IMR-90 (cell line): ENCODE measurements around the gene SHB. TPM values are rescaled to one million over a fixed set of nuclear protein-coding genes. Genes with fewer than 3 reads are reported as not detected.

ENCODE experiments used
- ATAC-seq: fragments of 200-7000 bp; cut with Tn5 transposase; 2 replicates; pipeline ENCODE4 v1.9.1; 2020; ENCODE audit warnings: low read depth, mild to moderate bottlenecking, moderate library complexity
- BruUV-seq: library from RNA; stranded (reverse); fragments of 400-500 nt; replicated peaks from 2 replicates; lab custom pipeline; 2021; lab: Mats Ljungman, UMichigan
- CTCF ChIA-PET: fragments of 300-600 bp; formaldehyde crosslinking; extraction: SDS; loops from one replicate; lab custom pipeline; 2021; ENCODE audit warnings: antibody characterized with exemption; lab: Yijun Ruan, JAX
- POLR2A ChIA-PET: fragments of 300-600 bp; sonication (Branson Sonifier 250); formaldehyde crosslinking; loops from one replicate; lab custom pipeline; 2022; ENCODE audit warnings: antibody characterized with exemption; ENCODE audit not compliant: unreplicated experiment; lab: Charles Lee
- DNase-seq: peaks from one replicate; pipeline ENCODE4 v3.0.0; 2013
- H2AFZ ChIP-seq: replicated peaks from 2 replicates; pipeline ENCODE3; 2013; ENCODE audit warnings: low read length, mild to moderate bottlenecking; ENCODE audit not compliant: poor library complexity
- H2AK5ac ChIP-seq: 2 replicates; pipeline ENCODE4 v1.6.1; 2013; ENCODE audit warnings: low read depth, low read length, inconsistent platforms
- H2AK9ac ChIP-seq: replicated peaks from 2 replicates; pipeline ENCODE3; 2013; ENCODE audit warnings: mild to moderate bottlenecking, low read depth, low read length, moderate library complexity; ENCODE audit not compliant: poor library complexity
- H2BK120ac ChIP-seq: 2 replicates; pipeline ENCODE4 v1.6.1; 2013; ENCODE audit warnings: low read depth, low read length, inconsistent platforms
- H2BK15ac ChIP-seq: 3 replicates; pipeline ENCODE4 v1.6.1; 2013; ENCODE audit warnings: low read depth, low read length, inconsistent platforms
- H2BK20ac ChIP-seq: 2 replicates; pipeline ENCODE4 v1.6.1; 2013; ENCODE audit warnings: low read depth, mild to moderate bottlenecking, inconsistent platforms, low read length, moderate library complexity
- H2BK5ac ChIP-seq: 2 replicates; pipeline ENCODE4 v1.6.1; 2013; ENCODE audit warnings: mild to moderate bottlenecking, low read depth, low read length, inconsistent platforms; ENCODE audit not compliant: poor library complexity, severe bottlenecking
- H3K14ac ChIP-seq: replicated peaks from 2 replicates; pipeline ENCODE4 v1.6.1; 2013; ENCODE audit warnings: low read depth, low read length, inconsistent platforms
- H3K18ac ChIP-seq: 2 replicates; pipeline ENCODE4 v1.6.1; 2013; ENCODE audit warnings: low read depth, low read length, control low read depth
- H3K23ac ChIP-seq: 2 replicates; pipeline ENCODE4 v1.6.1; 2013; ENCODE audit warnings: low read depth, low read length, inconsistent platforms
- H3K27ac ChIP-seq: 2 replicates; pipeline ENCODE4 v1.5.1; 2013; ENCODE audit warnings: mild to moderate bottlenecking, control low read depth, low read length; ENCODE audit not compliant: insufficient read depth
- H3K27me3 ChIP-seq: 2 replicates; pipeline ENCODE4 v1.6.1; 2013; ENCODE audit warnings: low read length; ENCODE audit not compliant: control insufficient read depth, insufficient read depth
- H3K36me3 ChIP-seq: 2 replicates; pipeline ENCODE4 v1.6.1; 2013; ENCODE audit warnings: low read length, mixed read lengths; ENCODE audit not compliant: control insufficient read depth, insufficient read depth
- H3K4ac ChIP-seq: 2 replicates; pipeline ENCODE4 v1.6.1; 2013; ENCODE audit warnings: low read depth, low read length, inconsistent platforms
- H3K4me1 ChIP-seq: 2 replicates; pipeline ENCODE4 v1.6.1; 2013; ENCODE audit warnings: low read length, mixed read lengths; ENCODE audit not compliant: control insufficient read depth, insufficient read depth
- H3K4me2 ChIP-seq: 2 replicates; pipeline ENCODE4 v1.6.1; 2013; ENCODE audit warnings: low read depth, mild to moderate bottlenecking, control low read depth, low read length, moderate library complexity
- H3K4me3 ChIP-seq: 2 replicates; pipeline ENCODE4 v1.5.1; 2013; ENCODE audit warnings: low read depth, mild to moderate bottlenecking, control low read depth, low read length, moderate library complexity; ENCODE audit not compliant: insufficient read depth
- H3K56ac ChIP-seq: 2 replicates; pipeline ENCODE4 v1.6.1; 2013; ENCODE audit warnings: low read length, inconsistent platforms; ENCODE audit not compliant: insufficient read depth; ENCODE audit errors: extremely low read depth
- H3K79me1 ChIP-seq, 2 experiments: 2 replicates each; pipeline ENCODE4 v1.6.1; 2013; ENCODE audit warnings: low read length in 2 of 2, inconsistent platforms in 1 of 2, low read depth in 1 of 2
- H3K9ac ChIP-seq: 2 replicates; pipeline ENCODE4 v1.6.1; 2013; ENCODE audit warnings: low read depth, low read length, control low read depth
- H3K9me1 ChIP-seq: 2 replicates; pipeline ENCODE4 v1.6.1; 2013; ENCODE audit warnings: low read length, inconsistent platforms; ENCODE audit not compliant: insufficient read depth
- H3K9me3 ChIP-seq: 2 replicates; pipeline ENCODE4 v1.6.1; 2013; ENCODE audit warnings: low read length; ENCODE audit not compliant: control insufficient read depth, insufficient read depth
- H4K20me1 ChIP-seq: 2 replicates; pipeline ENCODE4 v1.6.1; 2013; ENCODE audit warnings: low read length, inconsistent platforms; ENCODE audit not compliant: insufficient read depth
- H4K5ac ChIP-seq: 2 replicates; pipeline ENCODE4 v1.6.1; 2013; ENCODE audit warnings: mild to moderate bottlenecking, low read depth, low read length, control low read depth
- H4K8ac ChIP-seq, 2 experiments: 2 replicates each; pipeline ENCODE4 v1.6.1; 2013; ENCODE audit warnings: low read depth in 2 of 2, low read length in 2 of 2, control low read depth in 1 of 2, inconsistent platforms in 1 of 2
- H4K91ac ChIP-seq: 2 replicates; pipeline ENCODE4 v1.6.1; 2013; ENCODE audit warnings: low read depth, low read length, inconsistent platforms; ENCODE audit not compliant: insufficient read depth
- BHLHE40 ChIP-seq: fragments of 150-350 bp; IDR thresholded peaks from 2 replicates; pipeline ENCODE4 v1.6.1; 2016; ENCODE audit warnings: mild to moderate bottlenecking, low read depth, low read length
- CTCF ChIP-seq: conservative IDR thresholded peaks from 2 replicates; pipeline ENCODE4 v1.5.1; 2012; ENCODE audit warnings: mild to moderate bottlenecking, low read depth, low read length, improper control_type of control experiment
- RAD21 ChIP-seq: IDR thresholded peaks from 2 replicates; pipeline ENCODE4 v1.6.1; 2012; ENCODE audit warnings: low read length, improper control_type of control experiment
- WGBS, 2 experiments: methylation state at CpG; one replicate each; pipeline versions ENCODE4 v1.1.5 to v1.1.7; 2013; ENCODE audit warnings: missing lambda C conversion rate in 2 of 2; ENCODE audit not compliant: insufficient read length in 1 of 2; ENCODE audit errors: extremely low coverage in 2 of 2; 5-methylcytosine and 5-hydroxymethylcytosine counted together
- dilution Hi-C: fragments of 300-500 bp; cut with HindIII; formaldehyde crosslinking; loops from one replicate; pipeline ENCODE4 v1.14.3; 2018; ENCODE audit warnings: low sequenced_read_pairs; ENCODE audit not compliant: unreplicated experiment
- in situ Hi-C: fragments of 300-500 bp; cut with MboI; formaldehyde crosslinking; loops from 3 replicates; pipeline ENCODE4 v1.14.3; 2019; ENCODE audit warnings: low sequenced_read_pairs, inconsistent platforms, mixed read lengths
- intact Hi-C: fragments of 100-400 bp; cut with micrococcal nuclease; formaldehyde crosslinking; loops from 2 replicates; pipeline ENCODE4 v1.10.0; 2022
- polyA plus RNA-seq, 3 experiments: library from polyadenylated mRNA; depleted of rRNA; stranded (reverse); fragments of >200 nt; gene quantifications; 2 replicates each; pipeline ENCODE4 v1.2.3, GENCODE V29; 2012; ENCODE audit warnings: low replicate concordance in 1 of 3
- total RNA-seq: library from RNA; depleted of rRNA; stranded (reverse); fragments of >200 nt; gene quantifications from 2 replicates; pipeline ENCODE4 v1.2.3, GENCODE V29; 2012

The SHB gene
- total and polyA plus RNA-seq, 2 of the 4 experiments (the other 2 are of a cell fraction), result 6.1 to 20.4 TPM

DNA sequence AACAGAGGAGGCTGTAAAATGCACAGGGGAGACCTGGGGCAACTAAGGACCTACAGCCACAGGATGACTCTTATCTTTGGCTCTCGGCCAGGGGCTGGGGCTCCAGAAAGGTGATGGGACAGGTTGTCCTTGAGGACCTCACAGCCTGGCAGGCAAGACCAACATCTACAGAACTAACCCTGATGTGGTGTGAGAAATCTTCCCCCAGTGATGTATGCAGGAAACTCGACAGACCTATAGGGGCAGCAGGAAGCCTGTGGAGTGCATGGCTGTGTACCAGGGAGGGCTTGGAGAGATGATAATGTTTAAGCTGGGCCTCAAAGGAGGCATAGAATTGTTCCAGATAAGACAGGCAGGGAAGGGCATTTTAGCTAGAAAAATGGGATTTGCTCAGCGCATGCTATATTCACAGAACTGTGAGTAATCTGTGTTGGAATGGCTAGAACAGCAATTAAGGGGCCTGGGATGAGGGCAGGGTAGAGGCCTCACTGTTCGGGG lies 96.6 kb downstream of the SHB start:
- Histone ChIP-seq H2BK5ac (peak overlapping the region; percentile 9), H4K5ac (no peak overlapping the region; the same call in 1 of the 2 replicates), H2AK5ac (peak overlapping the region; percentile 62; the same call in 1 of the 2 replicates), H3K14ac (peak overlapping the region; percentile 13; the same call in 1 of the 2 replicates), H3K18ac (no peak overlapping the region), H3K9me1 (peaks cover 49% of the 10 kb centered on the region), H4K8ac (no peak overlapping the region), H3K4me1 (peaks cover 38% of the 10 kb centered on the region), H3K27ac (peak overlapping the region; percentile 32; the same call in 1 of the 2 replicates), H3K9me3 (no peaks in the 10 kb centered on the region), H4K91ac (no peak overlapping the region; the same call in 1 of the 2 replicates), H3K4ac (peak overlapping the region; percentile 6; the same call in 1 of the 2 replicates), H3K4me3 (no peak overlapping the region), H2BK15ac (no peak overlapping the region), H3K79me1 (peaks cover 51 to 86% of the 10 kb centered on the region in 2 experiments), H3K9ac (no peak overlapping the region), H3K27me3 (no peaks in the 10 kb centered on the region), H3K4me2 (no peak overlapping the region), H2BK120ac (no peak overlapping the region), H4K20me1 (peaks cover 34% of the 10 kb centered on the region), H3K36me3 (peaks cover 40% of the 10 kb centered on the region), H2BK20ac (no peak overlapping the region), H2AK9ac (no peak overlapping the region), H3K23ac (no peak overlapping the region), H3K56ac (no peak overlapping the region), H2AFZ (no peak overlapping the region)
- WGBS, 2 experiments, result 17% methylated on average over 2 of the region's 4 CpGs; no CpG with 5 or more reads in 1 of the 2 experiments
- intact Hi-C loops, result loop anchor here (2.0 kb wide), 1 partner anchor 90 kb away; no protein-coding TSS in a partner anchor
- peak; percentile 36 for TF ChIP-seq CTCF
- peak; percentile 37 for TF ChIP-seq RAD21
- no peak for TF ChIP-seq BHLHE40
- BruUV-seq, result no TSS peak
- in situ Hi-C loops, result no loop called here
- POLR2A ChIA-PET, result no interaction called here
- ATAC-seq (0 out of 2 replicates have a peak, but pooled peaks have one; percentile 13), DNase-seq (peak; percentile 53)
- CTCF ChIA-PET, result interaction anchor here (1.9 kb wide), 1 partner anchor 59 kb away, joined by 6 read pairs; no protein-coding TSS in a partner anchor
- dilution Hi-C loops, result no loop called here
